K562 (cell line): Measurements from ENCODE around the gene ZNF692. TPM values are rescaled to one million over a fixed set of nuclear protein-coding genes. Genes with fewer than 3 reads are reported as not detected.

Experiments used
- ADNP ChIP-seq: fragments of 200-800 bp; sonication (Bioruptor generic); IDR thresholded peaks from 2 replicates; pipeline ENCODE4 v1.6.1; 2016; ENCODE audit warnings: missing genetic modification characterization, missing compliant biosample characterization
- ARID2 ChIP-seq: fragments of 450-650 bp; IDR thresholded peaks from 2 replicates; pipeline ENCODE4 v1.6.1; 2017; ENCODE audit warnings: antibody characterized with exemption, mild to moderate bottlenecking
- BACH1 ChIP-seq: fragments of 200-800 bp; sonication (Bioruptor generic); IDR thresholded peaks from 2 replicates; pipeline ENCODE4 v1.6.1; 2016; ENCODE audit warnings: missing genetic modification characterization, missing compliant biosample characterization
- BMI1 ChIP-seq: fragments of 150-350 bp; IDR thresholded peaks from 2 replicates; pipeline ENCODE4 v1.6.1; 2014; ENCODE audit warnings: low read length
- ESRRA ChIP-seq: fragments of 450-650 bp; IDR thresholded peaks from 2 replicates; pipeline ENCODE4 v1.6.1; 2014; ENCODE audit warnings: low read depth, mild to moderate bottlenecking, moderate library complexity, borderline replicate concordance
- ETV1 ChIP-seq: fragments of 450-650 bp; conservative IDR thresholded peaks from 2 replicates; pipeline ENCODE4 v1.6.1; 2016; ENCODE audit warnings: missing genetic modification characterization, control low read depth, low read depth, missing compliant biosample characterization
- FOXK1 ChIP-seq: sonication (generic); formaldehyde crosslinking; IDR thresholded peaks from 2 replicates; pipeline ENCODE4 v1.8.0; 2022; ENCODE audit warnings: missing genetic modification reagents, mild to moderate bottlenecking, borderline replicate concordance
- FOXM1 ChIP-seq, 2 experiments: fragments of 450-650 bp in 1 of 2; sonication (generic) in 1 of 2; formaldehyde crosslinking in 1 of 2; IDR thresholded peaks; 2 replicates each; pipeline versions ENCODE4 v1.6.1 to v1.9.0; 2017 to 2022; ENCODE audit warnings: low read depth in 2 of 2, mild to moderate bottlenecking in 2 of 2, missing genetic modification reagents in 1 of 2, moderate library complexity in 1 of 2
- NONO ChIP-seq, 2 experiments: fragments of 200-400 bp in 1 of 2; fragments of 450-650 bp in 1 of 2; formaldehyde crosslinking in 1 of 2; IDR thresholded peaks; 2 replicates each; pipeline ENCODE4 v1.6.1; 2017; ENCODE audit warnings: low read depth in 2 of 2, mild to moderate bottlenecking in 2 of 2, moderate library complexity in 2 of 2, low read length in 1 of 2
- RCOR1 ChIP-seq, 2 experiments: IDR thresholded peaks; 2 replicates each; pipeline ENCODE4 v1.6.1; 2012; ENCODE audit warnings: low read depth in 2 of 2, low read length in 2 of 2, borderline replicate concordance in 1 of 2, improper control_type of control experiment in 1 of 2
- STAT6 ChIP-seq: sonication (generic); formaldehyde crosslinking; IDR thresholded peaks from 2 replicates; pipeline ENCODE4 v1.8.1; 2023; ENCODE audit warnings: mild to moderate bottlenecking, missing genetic modification reagents
- TAL1 ChIP-seq: fragments of 450-650 bp; IDR thresholded peaks from 2 replicates; pipeline ENCODE4 v1.6.1; 2016; ENCODE audit warnings: mild to moderate bottlenecking
- YY1 ChIP-seq, 3 experiments: IDR thresholded peaks; 2 replicates each; pipeline ENCODE4 v1.6.1; 2011; ENCODE audit warnings: low read length in 2 of 3, mild to moderate bottlenecking in 2 of 3, moderate library complexity in 2 of 3, borderline replicate concordance in 1 of 3, control low read depth in 1 of 3, low read depth in 1 of 3; ENCODE audit not compliant: insufficient read depth in 3 of 3, insufficient replicate concordance in 2 of 3, control insufficient read depth in 1 of 3, insufficient read length in 1 of 3; ENCODE audit errors: extremely low read depth in 1 of 3
- ZBTB5 ChIP-seq: fragments of 450-650 bp; IDR thresholded peaks from 2 replicates; pipeline ENCODE4 v1.6.1; 2017; ENCODE audit warnings: antibody characterized with exemption
- ZNF124 ChIP-seq: sonication (generic); formaldehyde crosslinking; IDR thresholded peaks from 2 replicates; pipeline ENCODE4 v1.8.1; 2022; ENCODE audit warnings: missing genetic modification reagents
- ZNF232 ChIP-seq: sonication (generic); formaldehyde crosslinking; IDR thresholded peaks from 2 replicates; pipeline ENCODE4 v1.8.0; 2022; ENCODE audit warnings: mild to moderate bottlenecking, missing genetic modification reagents
- ZNF316 ChIP-seq: fragments of 450-650 bp; IDR thresholded peaks from 2 replicates; pipeline ENCODE4 v1.6.1; 2016
- ZNF354B ChIP-seq: fragments of 250-450 bp; sonication (Bioruptor Pico); IDR thresholded peaks from 2 replicates; pipeline ENCODE4 v1.4.0; 2020
- ZNF583 ChIP-seq: fragments of 250-450 bp; sonication (Bioruptor Pico); IDR thresholded peaks from 2 replicates; pipeline ENCODE4 v1.4.0; 2020
- ZNF586 ChIP-seq: fragments of 450-650 bp; formaldehyde crosslinking; conservative IDR thresholded peaks from 2 replicates; pipeline ENCODE4 v1.4.0; 2020; ENCODE audit warnings: mild to moderate bottlenecking, moderate library complexity
- ZNF785 ChIP-seq: fragments of 250-450 bp; sonication (Bioruptor Pico); IDR thresholded peaks from 2 replicates; pipeline ENCODE4 v1.4.0; 2020; ENCODE audit warnings: mild to moderate bottlenecking
- polyA plus RNA-seq, 8 experiments: library from polyadenylated mRNA; depleted of rRNA in 4 of 8; stranded (reverse) in 5 of 8; unstranded in 3 of 8; fragments of >200 nt; fragmentation: Nextera tagmentation in 2 of 8; fragmentation: Illumina TruSeq in 1 of 8; extraction: Ambion mirVana in 2 of 8; extraction: Trizol in 1 of 8; gene quantifications; 2 replicates each; pipeline versions ENCODE4 v1.2.1 to v1.2.3, GENCODE V29; 2011 to 2014; ENCODE audit warnings: inconsistent platforms in 1 of 8, missing spikeins in 1 of 8
- total RNA-seq, 7 experiments: library from RNA; depleted of rRNA in 6 of 7; stranded (reverse); fragments of >200 nt in 6 of 7; fragmentation: Illumina TruSeq in 2 of 7; extraction: Trizol in 2 of 7; gene quantifications; 2 replicates each; pipeline versions ENCODE4 v1.2.1 to v1.2.3, GENCODE V29; 2011 to 2021; ENCODE audit warnings: low replicate concordance in 1 of 7
- TF ChIP-seq, protein P1 (sequence below): fragments of 250-450 bp; sonication (Bioruptor Pico); IDR thresholded peaks from 2 replicates; pipeline ENCODE4 v1.4.0; 2020; ENCODE audit warnings: mild to moderate bottlenecking

Gene ZNF692
- total and polyA plus RNA-seq, 9 of the 15 experiments (the other 6 are each of a cell fraction or from before 2014, with no cell fraction given): 8.4 to 143 (median 55.9) TPM

DNA sequence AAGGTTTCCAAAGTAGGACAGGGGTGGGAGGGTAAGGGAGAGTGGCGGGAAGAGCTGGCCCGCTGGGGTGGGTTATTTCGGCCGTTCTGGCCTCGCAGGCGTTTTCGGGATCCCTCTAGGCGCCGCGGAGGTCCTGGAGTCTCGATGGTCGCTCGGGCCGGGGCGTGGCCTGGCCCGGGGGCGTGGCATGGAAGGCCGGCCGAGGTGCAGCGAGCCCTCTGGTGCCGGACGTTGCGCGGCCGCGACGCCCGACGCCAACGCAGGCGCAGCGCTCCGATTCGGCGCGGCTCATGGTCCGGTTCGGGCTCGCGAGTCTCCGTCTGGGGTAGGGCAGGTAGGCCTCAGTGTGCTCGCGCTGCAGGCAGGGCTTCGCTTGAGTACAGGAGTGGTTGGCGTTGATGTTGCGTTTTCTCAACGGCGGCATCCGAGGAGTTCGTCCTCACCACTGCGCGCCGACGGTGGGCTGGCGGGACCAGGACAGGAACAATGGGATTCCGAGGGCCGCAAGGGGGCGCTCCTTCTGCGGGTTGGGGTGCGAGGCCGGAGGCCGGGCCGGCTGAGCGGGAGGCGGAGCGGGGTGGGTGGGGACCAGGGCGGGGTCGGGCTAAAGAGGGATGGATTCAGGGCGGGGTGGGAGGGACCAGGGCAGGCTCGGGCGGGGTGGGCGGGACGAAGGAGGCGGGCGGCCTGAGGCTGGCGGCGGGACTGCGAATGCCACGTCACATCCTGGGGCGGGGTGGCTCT is 47.3 kb upstream of the ZNF692 start, which contains the start of gene PGBD2 (continued):
- TF ChIP-seq ETV1 (tag) (peak; percentile 53), ARID2 (peak; percentile 72; the same call in 1 of the 2 replicates), STAT6 (CRISPR knock-in tag) (peak; percentile 99; the same call in 1 of the 2 replicates), BMI1 (no peak), YY1 (IDR thresholded peaks at IDR 0.05; ENCODE audit: borderline replicate concordance in 1 of 3, control insufficient read depth in 1 of 3, extremely low read depth in 1 of 3, insufficient read depth in 3 of 3, insufficient read length in 1 of 3, insufficient replicate concordance in 2 of 3, low read depth in 1 of 3, low read length in 2 of 3) (peak in 2 of 3 experiments; percentile 49 to 68), NONO (IDR thresholded peaks at IDR 0.05; ENCODE audit: low read depth in 2 of 2, low read length in 1 of 2) (peak; percentile 58 to 78; a peak in 3 of 4 replicates), BACH1 (tag) (no peak), ADNP (peak; percentile 90; the same call in 1 of the 2 replicates), ZNF232 (peak; percentile 75), ZNF583 (peak; percentile 57; the same call in 1 of the 2 replicates), ZBTB5 (no peak), ZNF586 (CRISPR knock-in tag) (no peak), TAL1 (no peak), RCOR1 (IDR thresholded peaks at IDR 0.05; ENCODE audit: borderline replicate concordance in 1 of 2, low read depth in 2 of 2, low read length in 2 of 2) (peak; percentile 32 to 57; a peak in 1 of 4 replicates), ZNF354B (CRISPR knock-in tag) (no peak), ZNF124 (CRISPR knock-in tag) (peak; percentile 86; the same call in 1 of the 2 replicates), FOXK1 (CRISPR knock-in tag) (peak; percentile 78), ESRRA (peak; percentile 77; the same call in 1 of the 2 replicates), ZNF316 (peak; percentile 17; the same call in 1 of the 2 replicates), FOXM1 (IDR thresholded peaks at IDR 0.05; ENCODE audit: low read depth) (no peak), FOXM1 (CRISPR knock-in tag; IDR thresholded peaks at IDR 0.05; ENCODE audit: low read depth) (peak; percentile 85), ZNF785 (CRISPR knock-in tag) (no peak)
- TF ChIP-seq, protein P1, sequence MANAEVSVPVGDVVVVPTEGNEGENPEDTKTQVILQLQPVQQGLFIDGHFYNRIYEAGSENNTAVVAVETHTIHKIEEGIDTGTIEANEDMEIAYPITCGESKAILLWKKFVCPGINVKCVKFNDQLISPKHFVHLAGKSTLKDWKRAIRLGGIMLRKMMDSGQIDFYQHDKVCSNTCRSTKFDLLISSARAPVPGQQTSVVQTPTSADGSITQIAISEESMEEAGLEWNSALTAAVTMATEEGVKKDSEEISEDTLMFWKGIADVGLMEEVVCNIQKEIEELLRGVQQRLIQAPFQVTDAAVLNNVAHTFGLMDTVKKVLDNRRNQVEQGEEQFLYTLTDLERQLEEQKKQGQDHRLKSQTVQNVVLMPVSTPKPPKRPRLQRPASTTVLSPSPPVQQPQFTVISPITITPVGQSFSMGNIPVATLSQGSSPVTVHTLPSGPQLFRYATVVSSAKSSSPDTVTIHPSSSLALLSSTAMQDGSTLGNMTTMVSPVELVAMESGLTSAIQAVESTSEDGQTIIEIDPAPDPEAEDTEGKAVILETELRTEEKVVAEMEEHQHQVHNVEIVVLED: peak; percentile 76
